A673 (cell line): ENCODE data around the gene SPTBN2. TPM values are rescaled to one million over a fixed set of nuclear protein-coding genes. Genes with fewer than 3 reads are reported as not detected.

ENCODE experiments used
- BruUV-seq: library from RNA; stranded (reverse); fragments of 400-500 nt; replicated peaks from 2 replicates; lab custom pipeline; 2021; lab: Mats Ljungman, UMichigan
- CTCF ChIA-PET: fragments of 300-600 bp; sonication (Branson Sonifier 250); formaldehyde crosslinking; loops from one replicate; lab custom pipeline; 2022; ENCODE audit warnings: antibody characterized with exemption; lab: Charles Lee
- POLR2A ChIA-PET: fragments of 300-600 bp; sonication (Branson Sonifier 250); formaldehyde crosslinking; loops from one replicate; lab custom pipeline; 2022; ENCODE audit warnings: antibody characterized with exemption; ENCODE audit not compliant: low non-redundant PET; lab: Charles Lee
- DNase-seq: peaks from one replicate; pipeline ENCODE4 v3.0.0-alpha.2; 2015; ENCODE audit warnings: low spot score
- H3K27ac ChIP-seq: fragments of 200-600 bp; sonication (generic); 2 replicates; pipeline ENCODE4 v1.5.1; 2016; ENCODE audit warnings: mixed run types, low read depth, mild to moderate bottlenecking, mixed read lengths, antibody characterized with exemption, low read length; ENCODE audit not compliant: poor library complexity, severe bottlenecking
- H3K27me3 ChIP-seq: fragments of 200-600 bp; sonication (generic); replicated peaks from 2 replicates; pipeline ENCODE4 v1.6.1; 2017; ENCODE audit warnings: mixed run types, low read depth, mild to moderate bottlenecking, mixed read lengths, antibody characterized with exemption, low read length; ENCODE audit not compliant: insufficient read depth, poor library complexity
- H3K36me3 ChIP-seq: fragments of 200-600 bp; sonication (generic); 2 replicates; pipeline ENCODE4 v1.6.1; 2016; ENCODE audit warnings: mixed run types, mild to moderate bottlenecking, mixed read lengths, antibody characterized with exemption, low read length; ENCODE audit not compliant: insufficient read depth, poor library complexity, severe bottlenecking
- H3K4me1 ChIP-seq: fragments of 200-600 bp; sonication (generic); 2 replicates; pipeline ENCODE4 v1.6.1; 2017; ENCODE audit warnings: mixed run types, mild to moderate bottlenecking, mixed read lengths, antibody characterized with exemption, low read length; ENCODE audit not compliant: insufficient read depth, poor library complexity, severe bottlenecking
- H3K4me3 ChIP-seq: fragments of 200-600 bp; sonication (generic); 2 replicates; pipeline ENCODE4 v1.5.1; 2016; ENCODE audit warnings: low read depth, mixed run types, mild to moderate bottlenecking, mixed read lengths, low read length; ENCODE audit not compliant: poor library complexity, severe bottlenecking
- H3K9me3 ChIP-seq: fragments of 200-600 bp; sonication (generic); 2 replicates; pipeline ENCODE4 v1.6.1; 2016; ENCODE audit warnings: mixed run types, low read depth, mild to moderate bottlenecking, mixed read lengths, antibody characterized with exemption, low read length; ENCODE audit not compliant: poor library complexity, severe bottlenecking
- EZH2 ChIP-seq: fragments of 200-600 bp; sonication (generic); IDR thresholded peaks from 2 replicates; pipeline ENCODE4 v1.6.1; 2017; ENCODE audit warnings: borderline replicate concordance, low read depth, mild to moderate bottlenecking, mixed read lengths, antibody characterized with exemption, low read length; ENCODE audit not compliant: poor library complexity, severe bottlenecking
- intact Hi-C: fragments of 100-400 bp; cut with micrococcal nuclease; formaldehyde crosslinking; loops from one replicate; pipeline ENCODE4 v1.10.0; 2022; ENCODE audit not compliant: unreplicated experiment
- total RNA-seq: library from RNA; stranded (reverse); gene quantifications from 2 replicates; pipeline ENCODE4 v1.2.3, GENCODE V29; 2021
- TF ChIP-seq, protein P1 (sequence below): fragments of 300-800, 200-600 bp; sonication (generic); conservative IDR thresholded peaks from 2 replicates; pipeline ENCODE4 v1.5.1; 2017; ENCODE audit warnings: low read depth, mild to moderate bottlenecking, antibody characterized with exemption, low read length, moderate library complexity, mixed read lengths

SPTBN2 gene
- total RNA-seq, 1 experiment from 2014 or later = 21.1 TPM

DNA sequence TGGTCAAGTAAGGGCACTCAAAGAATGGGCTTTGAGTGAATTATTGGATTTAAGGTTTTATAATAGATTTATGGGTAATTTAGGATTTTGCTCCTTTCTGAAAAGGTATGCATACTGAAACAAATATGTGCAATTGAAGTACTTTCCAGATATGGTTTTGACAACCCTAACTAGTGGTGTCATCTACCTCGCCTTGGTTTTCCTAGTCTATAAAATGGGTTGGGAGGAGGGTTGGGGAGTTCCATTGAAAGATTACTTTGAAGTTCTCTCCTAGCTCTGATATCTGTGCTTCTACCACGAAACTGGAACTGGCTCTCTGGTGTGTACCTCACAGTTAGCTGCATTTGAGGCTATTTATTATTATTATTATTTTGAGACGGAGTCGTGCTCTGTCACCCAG is 431 bp upstream of the SPTBN2 start:
- CTCF ChIA-PET = no interaction called here
- no peak for DNase-seq
- Histone ChIP-seq H3K36me3 (no peaks in the 10 kb centered on the region), H3K27me3 (peaks cover 14% of the 10 kb centered on the region), H3K27ac (no peak overlapping the region), H3K4me3 (no peak overlapping the region), H3K9me3 (no peaks in the 10 kb centered on the region), H3K4me1 (no peaks in the 10 kb centered on the region)
- intact Hi-C loops = no loop called here
- POLR2A ChIA-PET = interaction anchor here (0.6 kb wide), 1 partner anchor 306 kb away, joined by 22 read pairs; no protein-coding TSS in a partner anchor
- BruUV-seq = no TSS peak
- no peak for TF ChIP-seq EZH2
- TF ChIP-seq, protein P1, sequence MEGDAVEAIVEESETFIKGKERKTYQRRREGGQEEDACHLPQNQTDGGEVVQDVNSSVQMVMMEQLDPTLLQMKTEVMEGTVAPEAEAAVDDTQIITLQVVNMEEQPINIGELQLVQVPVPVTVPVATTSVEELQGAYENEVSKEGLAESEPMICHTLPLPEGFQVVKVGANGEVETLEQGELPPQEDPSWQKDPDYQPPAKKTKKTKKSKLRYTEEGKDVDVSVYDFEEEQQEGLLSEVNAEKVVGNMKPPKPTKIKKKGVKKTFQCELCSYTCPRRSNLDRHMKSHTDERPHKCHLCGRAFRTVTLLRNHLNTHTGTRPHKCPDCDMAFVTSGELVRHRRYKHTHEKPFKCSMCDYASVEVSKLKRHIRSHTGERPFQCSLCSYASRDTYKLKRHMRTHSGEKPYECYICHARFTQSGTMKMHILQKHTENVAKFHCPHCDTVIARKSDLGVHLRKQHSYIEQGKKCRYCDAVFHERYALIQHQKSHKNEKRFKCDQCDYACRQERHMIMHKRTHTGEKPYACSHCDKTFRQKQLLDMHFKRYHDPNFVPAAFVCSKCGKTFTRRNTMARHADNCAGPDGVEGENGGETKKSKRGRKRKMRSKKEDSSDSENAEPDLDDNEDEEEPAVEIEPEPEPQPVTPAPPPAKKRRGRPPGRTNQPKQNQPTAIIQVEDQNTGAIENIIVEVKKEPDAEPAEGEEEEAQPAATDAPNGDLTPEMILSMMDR = no peak

DNA sequence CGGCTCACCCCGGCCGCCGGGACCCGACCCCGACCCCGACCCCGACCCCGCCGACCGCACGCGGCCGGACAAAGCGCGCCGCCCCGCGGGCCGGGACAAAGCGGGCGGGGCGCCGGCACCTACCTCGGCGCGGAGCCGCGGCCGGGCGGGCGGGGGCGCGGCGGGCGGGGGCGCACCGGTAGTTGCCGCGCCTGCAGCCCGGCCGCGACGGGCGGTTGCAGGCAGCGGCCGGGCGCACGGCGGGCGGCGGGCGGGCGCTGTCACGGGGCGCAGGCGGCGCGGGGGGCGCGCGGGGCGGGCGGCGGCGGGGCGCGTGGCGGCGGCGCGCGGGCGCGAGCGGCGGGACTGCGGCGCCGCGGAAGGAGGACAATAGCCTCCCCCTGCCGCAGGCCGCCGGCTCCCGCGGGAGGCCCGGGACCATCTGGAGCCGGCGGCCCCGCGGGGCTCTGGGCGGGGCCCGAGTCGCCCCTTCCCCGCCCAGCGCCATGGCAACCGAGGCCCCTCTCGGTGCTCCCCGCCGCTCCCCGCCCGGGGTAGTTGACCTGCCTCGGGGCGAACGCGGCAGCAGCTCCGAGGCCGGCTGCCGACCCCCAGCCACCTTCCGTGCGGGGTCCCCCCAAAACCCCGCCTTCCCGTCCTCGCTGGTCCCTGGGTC is 851 bp downstream of the SPTBN2 start:
- H3K36me3 ChIP-seq = no peaks in the 10 kb centered on the region
- DNase-seq = peak; percentile 50
- intact Hi-C loops = no loop called here
- ChIA-PET CTCF (interaction anchor here (0.6 kb wide), 1 partner anchor 7 kb away, joined by 5 read pairs; no protein-coding TSS in a partner anchor), POLR2A (no interaction called here)
- no TSS peak for BruUV-seq
- peaks cover 14% of the 10 kb centered on the region for H3K27me3 ChIP-seq
- H3K4me1 ChIP-seq = no peaks in the 10 kb centered on the region
- peak overlapping the region; percentile 55 for H3K4me3 ChIP-seq
- TF ChIP-seq EZH2 = no peak
- TF ChIP-seq, protein P1 = no peak
- no peak overlapping the region for H3K27ac ChIP-seq
- H3K9me3 ChIP-seq = no peaks in the 10 kb centered on the region

DNA sequence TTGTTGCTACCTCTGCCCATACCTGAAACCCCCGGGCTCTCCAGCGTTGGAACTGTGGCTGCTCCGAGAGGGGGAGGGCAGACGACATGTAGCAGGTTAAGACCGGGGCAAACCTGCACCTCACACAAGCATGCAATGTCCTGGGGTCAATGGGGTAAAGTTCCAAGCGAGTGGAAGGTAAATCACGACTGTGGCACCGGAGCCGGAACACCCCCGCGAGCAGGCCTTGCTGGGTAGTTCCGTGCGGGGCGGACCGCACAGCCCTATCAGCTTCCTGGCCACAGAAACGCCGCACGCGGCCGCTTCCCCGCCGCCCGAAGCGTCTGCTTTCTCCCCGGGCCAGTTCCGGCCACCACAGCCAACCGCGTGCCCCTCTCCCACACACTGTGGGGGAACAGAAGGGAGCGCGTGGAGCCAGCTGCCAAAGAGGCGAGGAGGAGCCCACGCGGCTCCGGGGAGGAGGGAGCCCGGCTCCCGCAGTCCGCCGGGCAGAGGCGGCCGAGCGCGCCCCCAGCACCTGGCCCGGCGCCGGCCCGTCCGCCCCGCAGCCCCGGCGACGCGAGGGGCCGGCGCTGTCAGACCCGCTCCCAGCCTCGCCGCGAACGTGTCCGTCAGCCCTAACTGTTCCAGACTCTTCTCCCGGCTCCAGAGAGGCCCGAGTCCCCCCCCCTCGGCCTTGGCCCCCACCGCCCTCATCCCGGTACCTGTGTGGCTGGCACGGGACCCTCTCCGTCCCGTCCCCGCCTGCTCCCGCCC is 1.6 kb downstream of the SPTBN2 start:
- no TSS peak for BruUV-seq
- Histone ChIP-seq H3K36me3 (no peaks in the 10 kb centered on the region), H3K4me3 (peak overlapping the region; percentile 55), H3K9me3 (no peaks in the 10 kb centered on the region), H3K4me1 (no peaks in the 10 kb centered on the region), H3K27me3 (peaks cover 14% of the 10 kb centered on the region), H3K27ac (peak overlapping the region; percentile 0)
- TF ChIP-seq, protein P1 = no peak
- no peak for TF ChIP-seq EZH2
- ChIA-PET CTCF (no interaction called here), POLR2A (no interaction called here)
- intact Hi-C loops = no loop called here
- DNase-seq = no peak
